C4-2B (cell line): ENCODE results near the gene KCTD16.

ENCODE experiments used
- CTCF ChIP-seq: fragments of 450-650 bp; conservative IDR thresholded peaks from 2 replicates; pipeline ENCODE4 v1.5.1; 2017; ENCODE audit warnings: mild to moderate bottlenecking
- ZFX ChIP-seq: fragments of 450-650 bp; IDR thresholded peaks from 2 replicates; pipeline ENCODE4 v1.6.1; 2017

GRCh38 chr5:144260121-144260520 is 89.4 kb downstream of the KCTD16 start:
- TF ChIP-seq CTCF (no peak), ZFX (no peak)
